Fibroblast of mammary gland (primary cell): Measurements from ENCODE around the gene SULT6B1.

Experiments used
- DNase-seq: peaks from one replicate; pipeline ENCODE4 v3.0.0-alpha.2; 2010; ENCODE audit warnings: low read depth
- H3K4me3 ChIP-seq: 2 replicates; pipeline ENCODE4 v1.5.1; 2011; ENCODE audit warnings: low read depth, mild to moderate bottlenecking, low read length, moderate library complexity; ENCODE audit not compliant: control insufficient read depth
- CTCF ChIP-seq: conservative IDR thresholded peaks from 2 replicates; pipeline ENCODE4 v1.5.1; 2011; ENCODE audit warnings: low read depth, low read length, inconsistent platforms; ENCODE audit not compliant: control insufficient read depth, insufficient read depth

Gene SULT6B1

GRCh38 chr2:37164757-37165156, 23.7 kb downstream of the SULT6B1 start:
- TF ChIP-seq CTCF = no peak
- no peak for DNase-seq

GRCh38 chr2:37156857-37157714, 31.4 kb downstream of the SULT6B1 start, which contains the start of gene EIF2AK2:
TSS of gene EIF2AK2 (minus strand) at chr2:37156980. CDS start at chr2:37147806, 9,174 bp downstream.
- H3K4me3 ChIP-seq = peak within 1 kb of the TSS; percentile 74

More at GRCh38 chr2:37164757-37165156, 23.7 kb downstream of the SULT6B1 start:
- H3K4me3 ChIP-seq = no peak overlapping the region

GRCh38 chr2:37156071-37156856, 32.2 kb downstream of the SULT6B1 start:
- peak overlapping the region; percentile 74 for H3K4me3 ChIP-seq
- DNase-seq = peak; percentile 46
- TF ChIP-seq CTCF = no peak

More at GRCh38 chr2:37156857-37157714, 31.4 kb downstream of the SULT6B1 start, which contains the start of gene EIF2AK2:
- no peak for TF ChIP-seq CTCF
- peak; percentile 75 for DNase-seq

- DNase-seq = no peak
- H3K4me3 ChIP-seq = no peak overlapping the region
- TF ChIP-seq CTCF = no peak
Measured at GRCh38 chr2:37154785-37155184, 33.7 kb downstream of the SULT6B1 start.

GRCh38 chr2:37153224-37153623, 35.2 kb downstream of the SULT6B1 start:
- H3K4me3 ChIP-seq = no peak overlapping the region
- no peak for TF ChIP-seq CTCF
- DNase-seq = no peak

DNA sequence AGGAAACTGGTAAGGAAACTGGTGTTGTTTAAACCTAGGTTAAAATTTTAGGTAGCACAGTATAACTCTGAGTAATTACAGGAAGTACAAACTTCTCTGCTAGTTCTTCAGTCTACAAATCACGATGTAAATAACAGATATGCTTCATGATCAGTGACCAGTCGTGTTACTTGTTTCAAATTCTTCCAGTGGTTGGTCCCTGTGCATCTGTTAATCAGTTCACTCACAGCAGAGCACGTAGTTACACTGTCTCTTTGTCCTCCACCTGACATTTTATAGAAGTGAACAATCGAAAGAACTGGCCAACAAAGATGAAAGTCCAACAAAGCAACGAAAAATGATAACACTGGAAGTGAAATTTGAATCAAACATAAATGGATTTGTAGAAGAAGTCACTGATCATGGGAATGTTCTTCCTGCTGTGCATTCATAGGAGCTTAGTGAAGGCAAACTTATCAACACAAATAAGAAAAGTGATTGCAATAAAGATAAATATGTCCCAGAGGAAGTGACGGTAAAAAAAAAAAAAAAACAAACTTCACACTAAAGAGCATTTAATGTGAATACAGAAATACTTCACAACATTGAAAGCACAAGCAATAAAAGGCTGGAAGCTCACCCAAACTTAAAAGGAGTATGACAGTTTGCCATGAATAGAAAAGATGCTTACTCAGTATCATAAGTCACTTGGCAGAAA, 38.7 kb downstream of the SULT6B1 start:
- no peak overlapping the region for H3K4me3 ChIP-seq
- TF ChIP-seq CTCF = no peak

More for the DNA sequence above, 38.7 kb downstream of the SULT6B1 start:
- DNase-seq = no peak
